ENCODE measurements around the gene HSPA4. TPM values are rescaled to one million over a fixed set of nuclear protein-coding genes. Genes with fewer than 3 reads are reported as not detected.
"Not testable (repeated sequence)": the region's sequence is repeated elsewhere in the genome, so short reads cannot be mapped to it uniquely, and the experiment has no call there.

The HSPA4 gene
- total RNA-seq, 4 donors from 2014 or later, result 38.0 to 50.2 (median 47.3) TPM

DNA sequence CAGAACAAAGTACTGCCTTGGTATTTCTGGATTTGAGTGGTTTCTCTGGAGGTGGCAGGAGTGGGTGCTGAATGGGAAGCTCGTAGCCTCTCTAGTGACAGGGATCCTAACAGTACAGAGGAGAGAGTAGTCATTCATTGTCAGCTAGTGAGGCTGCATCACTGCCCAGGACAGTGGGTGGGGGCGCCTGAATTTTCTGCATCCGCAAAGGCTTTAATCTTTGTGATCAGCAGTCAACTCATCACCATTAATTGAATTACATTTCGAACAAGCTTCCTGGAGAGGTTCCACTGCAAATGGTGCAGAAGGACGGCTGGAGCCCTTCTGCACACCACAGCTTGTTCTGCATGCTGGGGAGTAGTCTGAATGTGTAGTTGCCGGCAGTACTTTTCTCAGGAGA, 77.5 kb downstream of the HSPA4 start:
- no peak overlapping the region for H3K27ac ChIP-seq
- WGBS, result 63% methylated on average over 6 of the region's 6 CpGs
- no peaks in the 10 kb centered on the region for H3K27me3 ChIP-seq
- peaks cover 14% of the 10 kb centered on the region for H3K4me1 ChIP-seq
- no peak for DNase-seq (ENCODE audit: low spot score in 2 of 2)
- TF ChIP-seq POLR2A (IDR thresholded peaks at IDR 0.05) (no peak), POLR2AphosphoS5 (IDR thresholded peaks at IDR 0.05) (no peak), EP300 (IDR thresholded peaks at IDR 0.05) (no peak)
- H3K4me3 ChIP-seq, result no peak overlapping the region
- H3K9me3 ChIP-seq, result no peaks in the 10 kb centered on the region
- H3K36me3 ChIP-seq, result no peaks in the 10 kb centered on the region

DNA sequence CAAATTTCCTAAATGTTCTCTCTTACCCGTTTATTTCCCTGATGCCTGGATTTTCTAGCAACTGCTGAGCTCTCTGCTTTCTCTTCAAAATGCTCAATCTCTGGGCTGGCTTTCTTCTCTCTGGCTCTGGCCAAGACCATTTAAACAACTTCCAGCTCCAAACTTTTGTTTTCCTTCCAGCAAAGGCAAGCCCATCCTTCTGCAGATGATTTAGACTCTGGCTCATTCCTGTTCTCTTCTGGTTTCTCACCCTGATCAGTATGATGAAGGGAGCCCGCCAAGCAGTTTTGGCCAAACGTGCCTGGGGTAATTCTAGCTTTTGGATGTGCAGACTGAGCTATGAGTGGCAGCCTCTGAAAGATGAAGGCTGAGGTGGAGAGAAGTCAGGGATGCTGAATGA, 78.1 kb downstream of the HSPA4 start:
- Histone ChIP-seq H3K36me3 (no peaks in the 10 kb centered on the region), H3K4me3 (no peak overlapping the region), H3K27ac (no peak overlapping the region), H3K27me3 (no peaks in the 10 kb centered on the region), H3K9me3 (no peaks in the 10 kb centered on the region), H3K4me1 (peaks cover 11% of the 10 kb centered on the region)
- TF ChIP-seq POLR2AphosphoS5 (IDR thresholded peaks at IDR 0.05) (no peak), POLR2A (IDR thresholded peaks at IDR 0.05) (no peak), EP300 (IDR thresholded peaks at IDR 0.05) (no peak)
- TF ChIP-seq, protein P1, sequence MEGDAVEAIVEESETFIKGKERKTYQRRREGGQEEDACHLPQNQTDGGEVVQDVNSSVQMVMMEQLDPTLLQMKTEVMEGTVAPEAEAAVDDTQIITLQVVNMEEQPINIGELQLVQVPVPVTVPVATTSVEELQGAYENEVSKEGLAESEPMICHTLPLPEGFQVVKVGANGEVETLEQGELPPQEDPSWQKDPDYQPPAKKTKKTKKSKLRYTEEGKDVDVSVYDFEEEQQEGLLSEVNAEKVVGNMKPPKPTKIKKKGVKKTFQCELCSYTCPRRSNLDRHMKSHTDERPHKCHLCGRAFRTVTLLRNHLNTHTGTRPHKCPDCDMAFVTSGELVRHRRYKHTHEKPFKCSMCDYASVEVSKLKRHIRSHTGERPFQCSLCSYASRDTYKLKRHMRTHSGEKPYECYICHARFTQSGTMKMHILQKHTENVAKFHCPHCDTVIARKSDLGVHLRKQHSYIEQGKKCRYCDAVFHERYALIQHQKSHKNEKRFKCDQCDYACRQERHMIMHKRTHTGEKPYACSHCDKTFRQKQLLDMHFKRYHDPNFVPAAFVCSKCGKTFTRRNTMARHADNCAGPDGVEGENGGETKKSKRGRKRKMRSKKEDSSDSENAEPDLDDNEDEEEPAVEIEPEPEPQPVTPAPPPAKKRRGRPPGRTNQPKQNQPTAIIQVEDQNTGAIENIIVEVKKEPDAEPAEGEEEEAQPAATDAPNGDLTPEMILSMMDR (IDR thresholded peaks at IDR 0.05), result no peak
- 53% methylated on average over 3 of the region's 3 CpGs for WGBS
- DNase-seq (ENCODE audit: low spot score in 2 of 2), result no peak

DNA sequence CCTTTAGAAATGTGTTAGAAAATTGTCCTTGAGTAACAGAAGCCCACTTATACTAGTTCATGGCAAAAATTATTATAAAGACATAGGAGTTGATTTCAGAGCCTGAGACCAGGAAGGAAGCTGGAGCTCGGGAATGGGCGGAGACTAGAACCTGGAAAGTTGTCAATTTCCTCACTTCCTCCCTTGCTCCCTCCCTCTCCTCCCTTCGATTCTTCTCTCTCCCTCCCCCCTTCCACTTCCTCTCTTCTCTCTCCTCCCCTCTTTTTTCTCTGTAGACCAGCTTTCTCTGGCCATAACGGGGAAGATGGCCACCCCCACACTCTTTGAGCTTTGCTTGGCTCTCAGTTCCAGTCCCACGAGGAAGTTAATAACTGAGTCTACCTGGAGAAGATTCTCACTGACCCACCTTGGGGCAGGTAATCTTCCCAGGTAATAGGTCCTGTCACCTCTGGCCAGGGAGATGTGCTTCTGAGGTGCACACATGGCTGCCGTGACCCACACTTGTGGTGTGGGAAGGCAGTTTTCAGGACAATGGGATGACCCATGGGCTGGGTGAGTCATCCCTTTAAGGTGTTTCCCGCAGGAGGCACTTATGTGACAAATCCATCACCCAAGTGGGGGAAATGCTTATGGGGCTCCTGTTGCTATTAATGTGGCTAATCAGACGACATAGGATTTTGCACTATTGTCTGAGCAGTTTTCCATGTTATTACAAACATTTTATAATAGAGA, 78.7 kb downstream of the HSPA4 start:
- Histone ChIP-seq H3K36me3 (no peaks in the 10 kb centered on the region), H3K4me1 (peaks cover 11% of the 10 kb centered on the region), H3K27ac (no peak overlapping the region), H3K27me3 (no peaks in the 10 kb centered on the region), H3K9me3 (no peaks in the 10 kb centered on the region), H3K4me3 (no peak overlapping the region)
- 68% methylated on average over 8 of the region's 8 CpGs for WGBS
- DNase-seq (ENCODE audit: low spot score in 2 of 2), result no peak
- TF ChIP-seq EP300 (IDR thresholded peaks at IDR 0.05) (no peak), POLR2A (IDR thresholded peaks at IDR 0.05) (no peak), POLR2AphosphoS5 (IDR thresholded peaks at IDR 0.05) (no peak)
- TF ChIP-seq, protein P1 (IDR thresholded peaks at IDR 0.05), result no peak

DNA sequence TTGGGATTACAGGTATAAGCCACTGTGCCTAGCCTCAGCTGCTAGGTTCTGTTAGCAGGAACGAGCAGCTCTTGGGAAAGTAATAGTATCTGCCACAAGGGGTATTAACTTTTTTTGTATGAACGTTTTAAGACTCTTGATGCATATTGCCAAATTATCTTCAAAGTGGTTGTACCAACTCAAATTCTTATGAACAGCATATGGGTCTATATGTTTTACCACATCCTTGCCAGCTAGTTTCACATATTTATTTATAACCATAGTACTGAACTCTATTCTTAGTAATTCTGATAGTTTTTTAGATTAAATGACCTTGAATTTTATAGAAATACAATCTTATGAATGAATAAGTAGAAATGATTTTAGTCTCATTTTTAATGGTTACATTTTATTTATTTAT, 80.9 kb downstream of the HSPA4 start:
- Histone ChIP-seq H3K4me1 (peaks cover 11% of the 10 kb centered on the region), H3K27me3 (no peaks in the 10 kb centered on the region), H3K27ac (no peak overlapping the region), H3K4me3 (no peak overlapping the region), H3K36me3 (no peaks in the 10 kb centered on the region), H3K9me3 (no peaks in the 10 kb centered on the region)
- no peak for DNase-seq (ENCODE audit: low spot score in 2 of 2)
- no peak for TF ChIP-seq POLR2A (IDR thresholded peaks at IDR 0.05)
- no peak for TF ChIP-seq POLR2AphosphoS5 (IDR thresholded peaks at IDR 0.05)
- TF ChIP-seq EP300 (IDR thresholded peaks at IDR 0.05), result no peak
- TF ChIP-seq, protein P1 (IDR thresholded peaks at IDR 0.05), result no peak
- WGBS, result 66% methylated on average over 2 of the region's 2 CpGs

DNA sequence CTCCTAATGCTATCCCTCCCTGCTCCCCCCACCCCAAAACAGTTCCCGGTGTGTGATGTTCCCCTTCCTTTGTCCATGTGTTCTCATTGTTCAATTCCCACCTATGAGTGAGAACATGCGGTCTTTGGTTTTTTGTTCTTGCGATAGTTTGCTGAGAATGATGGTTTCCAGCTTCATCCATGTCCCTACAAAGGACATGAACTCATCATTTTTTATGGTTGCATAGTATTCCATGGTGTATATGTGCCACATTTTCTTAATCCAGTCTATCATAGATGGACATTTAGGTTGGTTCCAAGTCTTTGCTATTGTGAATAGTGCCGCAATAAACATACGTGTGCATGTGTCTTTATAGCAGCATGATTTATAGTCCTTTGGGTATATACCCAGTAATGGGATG, 81.4 kb downstream of the HSPA4 start:
- H3K36me3 ChIP-seq; H3K27ac ChIP-seq; H3K4me3 ChIP-seq; H3K9me3 ChIP-seq; H3K27me3 ChIP-seq; DNase-seq (ENCODE audit: low spot score in 2 of 2): not testable (repeated sequence)
- H3K4me1 ChIP-seq, result peaks cover 11% of the 10 kb centered on the region
- WGBS, result 97% methylated on average over 5 of the region's 5 CpGs

DNA sequence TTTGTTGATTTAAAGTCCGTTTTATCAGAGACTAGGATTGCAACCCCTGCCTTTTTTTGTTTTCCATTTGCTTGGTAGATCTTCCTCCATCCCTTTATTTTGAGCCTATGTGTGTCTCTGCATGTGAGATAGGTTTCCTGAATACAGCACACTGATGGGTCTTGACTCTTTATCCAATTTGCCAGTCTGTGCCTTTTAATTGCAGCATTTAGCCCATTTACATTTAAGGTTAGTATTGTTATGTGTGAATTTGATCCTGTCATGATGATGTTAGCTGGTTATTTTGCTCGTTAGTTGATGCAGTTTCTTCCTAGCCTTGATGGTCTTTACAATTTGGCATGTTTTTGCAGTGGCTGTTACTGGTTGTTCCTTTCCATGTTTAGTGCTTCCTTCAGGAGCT, 85.1 kb downstream of the HSPA4 start:
- 71% methylated on average over 2 of the region's 2 CpGs for WGBS
- not testable (repeated sequence) for H3K9me3 ChIP-seq; H3K4me1 ChIP-seq; H3K27ac ChIP-seq; H3K4me3 ChIP-seq; H3K36me3 ChIP-seq; DNase-seq (ENCODE audit: low spot score in 2 of 2); H3K27me3 ChIP-seq

DNA sequence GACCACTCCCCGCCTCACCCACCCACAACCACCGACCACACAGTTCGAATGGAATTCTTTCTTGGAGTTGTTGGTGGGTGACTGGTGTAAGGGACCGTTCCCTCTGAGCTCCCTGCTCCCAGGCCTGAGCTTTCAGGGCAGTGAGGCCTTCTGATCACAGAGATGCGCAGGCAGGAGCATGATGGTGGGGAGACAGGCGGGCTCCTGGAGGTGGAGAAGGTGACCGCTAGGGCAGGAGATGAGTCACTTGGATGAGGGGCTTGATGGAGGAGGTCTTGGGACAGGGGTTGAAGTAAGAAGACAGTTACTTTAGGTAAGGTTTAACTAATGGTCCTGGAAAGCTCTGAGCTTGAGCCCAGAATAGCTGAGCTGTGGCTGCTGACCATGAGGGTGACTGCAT, 88.5 kb downstream of the HSPA4 start:
- no peak for TF ChIP-seq EP300 (IDR thresholded peaks at IDR 0.05)
- 85% methylated on average over 7 of the region's 7 CpGs for WGBS

More for the DNA sequence above, 88.5 kb downstream of the HSPA4 start:
- H3K36me3 ChIP-seq, result no peaks in the 10 kb centered on the region
- H3K27ac ChIP-seq, result no peak overlapping the region
- no peak overlapping the region for H3K4me3 ChIP-seq
- no peak for DNase-seq (ENCODE audit: low spot score in 2 of 2)
- H3K9me3 ChIP-seq, result no peaks in the 10 kb centered on the region
- H3K27me3 ChIP-seq, result no peaks in the 10 kb centered on the region
- H3K4me1 ChIP-seq, result no peaks in the 10 kb centered on the region

All from suprapubic skin (tissue), 4 donors.